GM18520 (cell line): ENCODE measurements around the gene IFT57.
A peak's percentile ranks its signal among the peaks of the same experiment; 100 is the strongest.
"Not testable (repeated sequence)": the region's sequence is repeated elsewhere in the genome, so short reads cannot be mapped to it uniquely, and the experiment has no call there.

Experiments used
- ATAC-seq: cut with Tn5 transposase; IDR thresholded peaks from one replicate; pipeline ENCODE4 v1.9.1; 2021; ENCODE audit not compliant: unreplicated experiment

IFT57 gene

GRCh38 chr3:108164391-108164790 is 57.8 kb downstream of the IFT57 start:
- ATAC-seq, result no peak

GRCh38 chr3:108159865-108160264 is 62.4 kb downstream of the IFT57 start:
- no peak for ATAC-seq

- ATAC-seq, result no peak
These were observed 63.1 kb downstream of the IFT57 start for GRCh38 chr3:108159105-108159504.

GRCh38 chr3:108158251-108158650 is 64.0 kb downstream of the IFT57 start:
- no peak for ATAC-seq

- ATAC-seq, result no peak
These were observed 65.0 kb downstream of the IFT57 start for GRCh38 chr3:108157273-108157672.

- no peak for ATAC-seq
These were observed 65.8 kb downstream of the IFT57 start for GRCh38 chr3:108156312-108156853.

- not testable (repeated sequence) for ATAC-seq
These were observed 66.6 kb downstream of the IFT57 start for GRCh38 chr3:108155642-108156041.

GRCh38 chr3:108153451-108153981 is 68.7 kb downstream of the IFT57 start:
- ATAC-seq, result no peak

GRCh38 chr3:108152274-108152673 is 70.0 kb downstream of the IFT57 start:
- no peak for ATAC-seq

GRCh38 chr3:108150200-108150599 is 72.0 kb downstream of the IFT57 start:
- ATAC-seq, result no peak

- ATAC-seq, result no peak
These were observed 76.1 kb downstream of the IFT57 start for GRCh38 chr3:108146139-108146538.

GRCh38 chr3:108145578-108145977 is 76.6 kb downstream of the IFT57 start:
- ATAC-seq, result no peak

- no peak for ATAC-seq
These were observed 84.8 kb downstream of the IFT57 start for GRCh38 chr3:108137460-108137814.

- ATAC-seq, result no peak
These were observed 85.4 kb downstream of the IFT57 start for GRCh38 chr3:108136561-108137459.

GRCh38 chr3:108134555-108134880 is 87.7 kb downstream of the IFT57 start:
- peak; percentile 15 for ATAC-seq

- ATAC-seq, result peak; percentile 46
These were observed 88.2 kb downstream of the IFT57 start for GRCh38 chr3:108133858-108134554.

GRCh38 chr3:108133048-108133369 is 89.2 kb downstream of the IFT57 start:
- no peak for ATAC-seq

- no peak for ATAC-seq
These were observed 90.6 kb downstream of the IFT57 start for GRCh38 chr3:108131475-108132134.

GRCh38 chr3:108130701-108131474 is 91.3 kb downstream of the IFT57 start:
- ATAC-seq, result no peak

- no peak for ATAC-seq
These were observed 92.0 kb downstream of the IFT57 start for GRCh38 chr3:108130236-108130635.
